Natural killer cell (primary cell): ENCODE data around the gene YOD1. TPM values are rescaled to one million over a fixed set of nuclear protein-coding genes. Genes with fewer than 3 reads are reported as not detected.
"Not testable (repeated sequence)": the region's sequence is repeated elsewhere in the genome, so short reads cannot be mapped to it uniquely, and the experiment has no call there.

ENCODE experiments used
- ATAC-seq, 3 donors: fragments of 150-1000 bp in 2 of 3; fragments of 200-7000 bp in 1 of 3; cut with Tn5 transposase; 1 replicate in 1 of 3; 2 replicates in 2 of 3; pipeline ENCODE4 v1.10.0; 2021; ENCODE audit warnings: mild to moderate bottlenecking in 2 of 3, moderate library complexity in 2 of 3
- DNase-seq, 2 donors: peaks; one replicate each; pipeline versions ENCODE4 v3.0.0 to v3.0.0-alpha.2; 2013 to 2021; ENCODE audit warnings: mixed read lengths in 1 of 2
- H3K27ac ChIP-seq: one replicate; pipeline ENCODE4 v1.5.1; 2013; ENCODE audit warnings: mild to moderate bottlenecking, low read length
- H3K27me3 ChIP-seq: one replicate; pipeline ENCODE4 v1.6.1; 2013; ENCODE audit warnings: low read length; ENCODE audit not compliant: control insufficient read depth, insufficient read depth
- H3K36me3 ChIP-seq: one replicate; pipeline ENCODE4 v1.6.1; 2013; ENCODE audit warnings: low read length; ENCODE audit not compliant: control insufficient read depth, insufficient read depth
- H3K4me1 ChIP-seq: one replicate; pipeline ENCODE4 v1.6.1; 2013; ENCODE audit warnings: low read length; ENCODE audit not compliant: control insufficient read depth, insufficient read depth
- H3K4me3 ChIP-seq: one replicate; pipeline ENCODE4 v1.5.1; 2013; ENCODE audit warnings: low read length
- H3K9me3 ChIP-seq: one replicate; pipeline ENCODE4 v1.6.1; 2013; ENCODE audit warnings: low read length; ENCODE audit not compliant: control insufficient read depth, insufficient read depth
- H3K27ac Mint-ChIP-seq, 2 donors: one replicate each; pipeline ENCODE4 v1.8.0; 2022; ENCODE audit warnings: mild to moderate bottlenecking in 2 of 2, mixed read lengths in 2 of 2, moderate library complexity in 1 of 2
- H3K27me3 Mint-ChIP-seq, 2 donors: one replicate each; pipeline ENCODE4 v1.8.0; 2022; ENCODE audit warnings: low read depth in 2 of 2, mixed read lengths in 2 of 2
- H3K36me3 Mint-ChIP-seq: one replicate; pipeline ENCODE4 v1.8.0; 2022; ENCODE audit warnings: mixed read lengths
- H3K4me1 Mint-ChIP-seq, 2 donors: one replicate each; pipeline ENCODE4 v1.8.0; 2022; ENCODE audit warnings: mixed read lengths in 2 of 2
- H3K4me3 Mint-ChIP-seq: one replicate; pipeline ENCODE4 v1.8.0; 2022; ENCODE audit warnings: mild to moderate bottlenecking, moderate library complexity, mixed read lengths
- H3K9me3 Mint-ChIP-seq, 2 donors: one replicate each; pipeline ENCODE4 v1.8.0; 2022; ENCODE audit warnings: mixed read lengths in 2 of 2
- CTCF ChIP-seq: fragments of 200-600 bp; IDR thresholded peaks from one replicate; pipeline ENCODE4 v1.8.0; 2022; ENCODE audit warnings: antibody characterized with exemption
- WGBS: methylation state at CpG from one replicate; pipeline ENCODE4 v1.1.7; 2013; ENCODE audit warnings: missing lambda C conversion rate; ENCODE audit not compliant: insufficient coverage; 5-methylcytosine and 5-hydroxymethylcytosine counted together
- intact Hi-C: fragments of 100-400 bp; cut with micrococcal nuclease; formaldehyde crosslinking; loops from one replicate; pipeline ENCODE4 v1.14.2; 2022
- total RNA-seq, 4 donors: library from RNA; stranded (reverse); fragments of 120-200 nt in 1 of 4; gene quantifications; one replicate each; pipeline versions ENCODE4 v1.2.3 to v1.2.4, GENCODE V29; 2013 to 2022

YOD1 gene
- total RNA-seq, 3 donors from 2014 or later (not counting 1 experiment from before 2014, with no cell fraction given), result 20.6 to 22.8 (median 21.2) TPM

- H3K9me3 ChIP-seq, result no peaks in the 10 kb centered on the region
- H3K36me3 Mint-ChIP-seq, result peaks cover 5% of the 10 kb centered on the region
- H3K36me3 ChIP-seq, result peaks cover 38% of the 10 kb centered on the region
- H3K27ac Mint-ChIP-seq, result peak overlapping the region in 1 of 2 donors; percentile 96
- no peaks in the 10 kb centered on the region for H3K9me3 Mint-ChIP-seq
- no peaks in the 10 kb centered on the region for H3K27me3 ChIP-seq
- no peak for DNase-seq
- no peaks in the 10 kb centered on the region for H3K27me3 Mint-ChIP-seq
- H3K4me1 Mint-ChIP-seq, result peaks cover 59 to 63% of the 10 kb centered on the region in 2 donors
- peak overlapping the region; percentile 100 for H3K4me3 Mint-ChIP-seq
- no peak for ATAC-seq
- no peak for TF ChIP-seq CTCF
- H3K27ac ChIP-seq, result no peak overlapping the region
- H3K4me3 ChIP-seq, result no peak overlapping the region
- intact Hi-C loops, result no loop called here
- WGBS, result 93% methylated on average over 4 of the region's 4 CpGs
- H3K4me1 ChIP-seq, result peaks cover 24% of the 10 kb centered on the region
These were observed 2.0 kb downstream of the YOD1 start for GRCh38 chr1:207049054-207049453.

GRCh38 chr1:207048041-207048440, 3.0 kb downstream of the YOD1 start:
- no peak for ATAC-seq
- Mint-ChIP-seq H3K9me3 (no peaks in the 10 kb centered on the region), H3K27me3 (no peaks in the 10 kb centered on the region), H3K4me3 (no peak overlapping the region), H3K4me1 (peaks cover 58 to 66% of the 10 kb centered on the region in 2 donors), H3K36me3 (peaks cover 5% of the 10 kb centered on the region), H3K27ac (no peak overlapping the region)
- Histone ChIP-seq H3K9me3 (no peaks in the 10 kb centered on the region), H3K4me1 (peaks cover 15% of the 10 kb centered on the region), H3K36me3 (peaks cover 40% of the 10 kb centered on the region), H3K27me3 (no peaks in the 10 kb centered on the region), H3K4me3 (no peak overlapping the region), H3K27ac (no peak overlapping the region)
- intact Hi-C loops, result no loop called here
- no peak for TF ChIP-seq CTCF
- WGBS, result 93% methylated on average over 6 of the region's 6 CpGs
- DNase-seq, result no peak

- DNase-seq (no peak), ATAC-seq (no peak)
- Mint-ChIP-seq H3K4me1 (peaks cover 52 to 64% of the 10 kb centered on the region in 2 donors), H3K4me3 (peak overlapping the region; percentile 13), H3K9me3 (no peaks in the 10 kb centered on the region), H3K27me3 (no peaks in the 10 kb centered on the region), H3K27ac (no peak overlapping the region), H3K36me3 (peaks cover 5% of the 10 kb centered on the region)
- Histone ChIP-seq H3K4me3 (no peak overlapping the region), H3K9me3 (no peaks in the 10 kb centered on the region), H3K27ac (no peak overlapping the region), H3K27me3 (no peaks in the 10 kb centered on the region), H3K4me1 (peaks cover 13% of the 10 kb centered on the region), H3K36me3 (peaks cover 40% of the 10 kb centered on the region)
- intact Hi-C loops, result no loop called here
- TF ChIP-seq CTCF, result no peak
- 100% methylated on average over 1 of the region's 1 CpG for WGBS
These were observed 3.5 kb downstream of the YOD1 start for GRCh38 chr1:207047505-207047904.

GRCh38 chr1:207045453-207045852, 5.6 kb downstream of the YOD1 start:
- H3K9me3 ChIP-seq, result no peaks in the 10 kb centered on the region
- 96% methylated on average over 1 of the region's 2 CpGs for whole genome bisulfite sequencing
- DNase-seq (no peak), ATAC-seq (no peak)
- no peak overlapping the region for H3K27ac Mint-ChIP-seq
- no peak overlapping the region for H3K27ac ChIP-seq
- no peaks in the 10 kb centered on the region for H3K27me3 ChIP-seq
- intact Hi-C loops, result no loop called here
- no peaks in the 10 kb centered on the region for H3K4me1 ChIP-seq
- peaks cover 5% of the 10 kb centered on the region for H3K36me3 Mint-ChIP-seq
- peaks cover 39 to 50% of the 10 kb centered on the region in 2 donors for H3K4me1 Mint-ChIP-seq
- TF ChIP-seq CTCF, result no peak
- no peak overlapping the region for H3K4me3 Mint-ChIP-seq
- H3K9me3 Mint-ChIP-seq, result no peaks in the 10 kb centered on the region
- H3K4me3 ChIP-seq, result no peak overlapping the region
- peaks cover 40% of the 10 kb centered on the region for H3K36me3 ChIP-seq
- H3K27me3 Mint-ChIP-seq, result no peaks in the 10 kb centered on the region

GRCh38 chr1:207041397-207041796, 9.6 kb downstream of the YOD1 start:
- H3K36me3 ChIP-seq, result peaks cover 11% of the 10 kb centered on the region
- peaks cover 20 to 30% of the 10 kb centered on the region in 2 donors for H3K4me1 Mint-ChIP-seq
- H3K9me3 Mint-ChIP-seq, H3K36me3 Mint-ChIP-seq, H3K9me3 ChIP-seq, H3K27ac ChIP-seq, H3K27me3 ChIP-seq, H3K27me3 Mint-ChIP-seq, H3K4me3 Mint-ChIP-seq, intact Hi-C loops, H3K4me1 ChIP-seq, ATAC-seq, DNase-seq, H3K4me3 ChIP-seq, H3K27ac Mint-ChIP-seq: not testable (repeated sequence)
- WGBS, result 89% methylated on average over 1 of the region's 2 CpGs
